Renal pelvis (tissue), 12 donors: ENCODE results near the gene TRANK1. TPM values are rescaled to one million over a fixed set of nuclear protein-coding genes. Genes with fewer than 3 reads are reported as not detected.
"Not testable (repeated sequence)": the region's sequence is repeated elsewhere in the genome, so short reads cannot be mapped to it uniquely, and the experiment has no call there.

Experiments used
- DNase-seq: peaks from one replicate; pipeline ENCODE4 v3.0.0-alpha.2; 2013
- long read RNA-seq, 16 experiments: transcript quantifications; one replicate each; lab custom pipeline, GENCODE V29; 2026
- polyA plus RNA-seq, 3 donors: library from polyadenylated mRNA; unstranded; fragments of 120-200 nt; gene quantifications; one replicate each; pipeline ENCODE4 v1.2.1, GENCODE V29; 2013; ENCODE audit not compliant: insufficient read length in 3 of 3

TRANK1 gene
- 1 to 10 TPM; 6.8 to 10.0 (median 7.9) TPM for polyA plus RNA-seq
- long read RNA-seq, donor 1: 0 reads
- long read RNA-seq, donor 2: 0 reads
- long read RNA-seq, donor 3, partial matches to known transcripts: 5 of 5 reads
- long read RNA-seq, donor 3, other reads (novel, unspliced or antisense): 0 of 5 reads
- long read RNA-seq, donor 4: 0 reads
- long read RNA-seq, donor 5: 0 reads
- long read RNA-seq, donor 6: 0 reads
- long read RNA-seq, donor 7: 0 reads
- long read RNA-seq, donor 8: 0 reads
- long read RNA-seq, donor 9, partial matches to known transcripts: 8 of 8 reads
- long read RNA-seq, donor 9, other reads (novel, unspliced or antisense): 0 of 8 reads
- long read RNA-seq, donor 10: 0 reads
- long read RNA-seq, donor 11: 0 reads
- long read RNA-seq, donor 12: 0 reads
- long read RNA-seq, donor 13: 0 reads
- long read RNA-seq, donor 14: 0 reads
- long read RNA-seq, donor 15, full-length matches to known transcripts: 1 of 1 reads
- long read RNA-seq, donor 15, partial matches to known transcripts: 0 of 1 reads
- long read RNA-seq, donor 15, other reads (novel, unspliced or antisense): 0 of 1 reads
- long read RNA-seq, donor 16: 0 reads

- peak; percentile 69 for DNase-seq
These were observed at the start of gene TRANK1 for GRCh38 chr3:36944641-36945270. TRANK1 (minus strand) TSS chr3:36945054; CDS start chr3:36944809, 245 bp downstream.

- DNase-seq: peak; percentile 100
These were observed 48.8 kb upstream of the TRANK1 start, which contains the start of gene MLH1 for GRCh38 chr3:36993326-36994283. MLH1 (plus strand) TSS chr3:36993518; CDS start chr3:36993548, 30 bp downstream.

- DNase-seq: no peak
These were observed 48.0 kb upstream of the TRANK1 start, which contains the start of gene EPM2AIP1 for GRCh38 chr3:36992806-36993325. EPM2AIP1 (minus strand) TSS chr3:36993131; CDS start chr3:36993077, 54 bp downstream.

- peak; percentile 38 for DNase-seq
These were observed 47.3 kb upstream of the TRANK1 start for GRCh38 chr3:36991923-36992805.

- DNase-seq: no peak
These were observed 46.3 kb upstream of the TRANK1 start for GRCh38 chr3:36991147-36991546.

GRCh38 chr3:36989568-36989967, 44.7 kb upstream of the TRANK1 start:
- no peak for DNase-seq

GRCh38 chr3:36989005-36989404, 44.2 kb upstream of the TRANK1 start:
- no peak for DNase-seq

GRCh38 chr3:36988356-36988755, 43.5 kb upstream of the TRANK1 start:
- DNase-seq: no peak

GRCh38 chr3:36981006-36981405, 36.2 kb upstream of the TRANK1 start:
- DNase-seq: no peak

- no peak for DNase-seq
These were observed 28.3 kb upstream of the TRANK1 start for GRCh38 chr3:36973139-36973538.

- no peak for DNase-seq
These were observed 27.3 kb upstream of the TRANK1 start for GRCh38 chr3:36972163-36972562.

- DNase-seq: no peak
These were observed 24.9 kb upstream of the TRANK1 start for GRCh38 chr3:36969540-36970432.

- no peak for DNase-seq
These were observed 24.2 kb upstream of the TRANK1 start for GRCh38 chr3:36969085-36969484.

GRCh38 chr3:36965440-36965839, 20.6 kb upstream of the TRANK1 start:
- no peak for DNase-seq

- DNase-seq: no peak
These were observed 20.0 kb upstream of the TRANK1 start for GRCh38 chr3:36964817-36965216.

GRCh38 chr3:36964331-36964730, 19.5 kb upstream of the TRANK1 start:
- no peak for DNase-seq

GRCh38 chr3:36963008-36963407, 18.2 kb upstream of the TRANK1 start:
- not testable (repeated sequence) for DNase-seq

GRCh38 chr3:36960502-36960901, 15.6 kb upstream of the TRANK1 start:
- DNase-seq: no peak

GRCh38 chr3:36959821-36960220, 15.0 kb upstream of the TRANK1 start:
- DNase-seq: no peak
